ENCODE measurements around the gene ANKRD9. TPM values are rescaled to one million over a fixed set of nuclear protein-coding genes. Genes with fewer than 3 reads are reported as not detected.
A peak's percentile ranks its signal among the peaks of the same experiment; 100 is the strongest.
"Not testable (repeated sequence)": the region's sequence is repeated elsewhere in the genome, so short reads cannot be mapped to it uniquely, and the experiment has no call there.

ANKRD9 gene
- total RNA-seq, 1 donor from 2014 or later: 6.7 TPM

DNA sequence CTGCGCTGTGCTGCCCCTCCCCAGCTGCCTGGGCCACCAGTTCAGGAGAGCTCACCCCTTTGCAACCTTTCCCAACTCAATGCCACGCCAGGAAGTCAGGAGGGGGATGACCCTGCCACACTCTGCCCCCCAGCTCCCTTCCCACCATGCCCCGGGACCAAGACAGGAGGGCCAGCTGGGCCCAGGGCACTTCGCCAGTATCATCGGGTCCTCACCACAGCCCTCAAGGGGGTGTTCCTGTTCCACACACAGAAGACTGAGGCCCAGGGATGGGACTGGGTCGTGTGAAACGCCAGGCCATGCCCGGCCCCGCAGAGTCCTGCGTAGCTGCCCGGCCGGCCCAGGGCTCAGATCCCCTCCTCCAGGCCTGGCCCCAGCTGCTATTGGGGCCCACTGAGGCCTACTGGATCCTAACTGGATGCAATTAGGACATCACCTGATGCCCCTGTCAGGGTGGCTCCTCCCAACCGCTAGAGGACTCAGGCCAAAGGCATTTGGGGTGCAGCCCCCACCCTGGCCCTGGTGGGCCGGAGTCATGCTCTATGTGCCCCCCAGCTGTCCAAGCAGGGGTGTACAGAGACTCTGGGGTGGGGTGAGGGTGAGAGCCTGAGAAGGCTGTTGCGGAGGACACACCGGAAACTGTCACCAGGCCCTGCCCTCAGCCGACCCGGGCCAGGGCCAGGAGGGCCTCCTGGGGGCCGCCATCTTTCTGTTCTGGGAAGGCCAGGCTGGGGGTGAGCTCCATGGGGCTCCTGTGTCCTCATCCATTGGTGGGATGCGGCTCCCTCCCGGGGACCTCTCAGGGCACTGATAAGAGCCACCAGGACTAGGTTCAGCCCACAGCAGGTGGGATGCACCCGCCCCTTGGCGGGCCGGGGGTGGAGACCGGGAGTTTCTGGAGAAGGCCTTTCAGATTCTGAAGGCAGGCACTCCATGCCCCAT lies 29.3 kb upstream of the ANKRD9 start:
- no peak for DNase-seq

DNA sequence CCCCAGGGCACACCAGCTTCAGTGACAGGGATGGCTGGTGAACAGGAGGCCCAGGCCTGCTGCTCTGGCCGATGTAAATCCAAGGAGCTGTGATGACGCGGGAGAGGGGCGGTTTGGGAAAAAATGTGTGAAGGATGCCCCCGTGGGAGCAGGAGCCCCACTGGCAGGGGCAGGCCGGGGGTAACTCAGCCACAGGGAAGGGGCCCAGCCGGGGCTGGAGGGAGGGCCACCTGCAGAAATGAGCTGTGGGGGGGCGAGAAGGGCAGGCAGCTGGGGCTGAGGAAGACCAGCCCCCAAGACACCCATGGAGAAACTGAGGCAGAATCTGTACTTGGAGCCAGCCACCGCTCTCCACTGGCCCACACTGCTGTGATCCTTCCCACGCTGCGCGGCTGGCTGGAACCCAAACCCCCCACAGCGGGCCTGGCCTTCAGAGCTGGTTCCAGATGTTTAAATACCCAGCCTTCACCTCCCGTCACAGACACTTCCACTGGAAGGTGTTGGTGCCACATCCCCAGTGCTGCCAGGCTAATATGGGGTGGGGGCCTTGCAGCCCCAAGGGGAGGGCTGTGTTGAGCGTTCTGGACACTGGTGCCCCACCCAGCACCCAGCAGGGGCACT lies 28.5 kb upstream of the ANKRD9 start:
- no peak for DNase-seq

DNA sequence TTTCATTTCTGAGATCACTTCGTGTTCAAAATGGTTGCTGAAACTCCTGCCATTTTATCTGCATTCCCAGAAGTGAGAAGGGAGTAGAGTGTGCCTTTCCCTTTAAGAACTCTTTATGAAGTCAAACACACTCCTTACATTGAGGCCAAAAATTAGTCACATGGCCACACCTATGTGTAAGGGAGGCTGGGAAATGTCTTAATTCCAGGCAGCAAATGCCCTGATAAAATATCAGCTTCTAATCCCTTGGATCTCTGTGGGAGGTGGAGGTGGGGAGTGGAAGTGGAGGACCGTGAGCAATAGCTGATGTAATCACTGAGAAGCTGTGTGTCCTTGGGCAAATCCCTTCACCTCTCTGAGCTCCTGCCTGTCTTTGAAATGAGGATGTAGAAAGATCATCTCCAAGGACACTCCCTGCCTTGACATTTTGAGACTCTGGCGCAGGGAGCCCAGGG lies 22.7 kb upstream of the ANKRD9 start:
- DNase-seq: no peak

DNA sequence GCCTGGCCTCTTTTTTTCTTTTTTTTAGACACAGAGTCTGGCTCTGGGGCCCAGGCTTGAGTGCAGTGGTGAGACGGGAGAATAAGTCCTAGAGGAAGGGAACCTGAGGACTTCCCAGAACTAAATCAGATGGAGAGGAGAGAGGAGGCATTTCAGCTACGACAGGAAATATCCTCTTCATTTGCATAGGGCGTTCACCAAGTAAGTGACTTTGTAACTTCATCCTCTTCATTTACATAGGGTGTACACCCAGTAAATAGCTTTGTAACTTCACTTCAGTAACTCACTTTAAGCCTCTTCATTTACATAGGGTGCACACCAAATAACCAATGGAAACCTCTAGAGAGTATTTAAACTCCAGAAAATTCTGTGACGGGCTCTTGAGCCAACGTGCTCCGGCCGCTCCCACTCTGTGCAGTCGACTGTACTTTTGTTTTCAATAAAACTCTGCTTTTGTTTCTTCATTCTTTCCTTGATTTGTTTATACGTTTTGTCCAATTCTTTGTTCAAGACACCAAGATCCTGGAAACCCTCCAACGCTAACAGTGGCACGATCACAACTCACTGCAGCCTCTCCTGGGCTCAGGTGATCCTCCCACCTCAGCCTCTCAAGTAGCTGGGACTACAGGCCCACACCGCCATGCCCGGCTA lies 21.4 kb upstream of the ANKRD9 start:
- no peak for DNase-seq

DNA sequence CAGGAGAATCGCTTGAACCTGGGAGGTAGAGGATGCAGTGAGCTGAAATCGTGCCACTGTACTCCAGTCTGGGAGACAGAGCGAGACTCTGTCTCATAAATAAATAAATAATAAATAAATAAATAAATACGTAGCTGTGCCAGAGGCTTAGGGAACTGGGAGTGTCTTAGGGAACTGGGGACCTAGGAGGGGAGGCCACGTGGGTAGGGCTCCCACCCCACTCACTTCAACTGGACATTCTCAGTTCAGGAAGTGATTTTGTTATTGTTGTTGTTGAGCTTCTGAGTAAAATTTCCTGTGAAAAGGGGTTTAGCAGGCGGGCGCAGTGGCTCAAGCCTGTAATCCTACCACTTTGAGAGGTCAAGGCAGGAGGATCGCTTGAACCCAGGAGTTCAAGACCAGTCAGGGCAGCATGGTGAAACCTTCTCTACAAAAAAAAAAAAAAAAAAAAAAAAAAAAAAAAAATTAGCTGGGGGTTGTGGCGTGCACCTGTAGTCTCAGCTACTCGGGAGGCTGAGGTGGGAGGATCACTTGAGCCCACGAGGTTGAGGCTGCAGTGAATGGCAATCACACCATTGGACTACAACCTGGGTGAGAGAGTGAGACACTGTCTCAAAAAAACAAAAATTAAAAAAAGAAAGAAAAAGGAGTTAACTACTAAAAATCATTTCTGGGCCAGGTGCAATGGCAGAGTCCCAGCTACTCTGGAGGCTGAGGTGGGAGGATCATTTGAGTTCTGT lies 19.0 kb upstream of the ANKRD9 start:
- DNase-seq: no peak

DNA sequence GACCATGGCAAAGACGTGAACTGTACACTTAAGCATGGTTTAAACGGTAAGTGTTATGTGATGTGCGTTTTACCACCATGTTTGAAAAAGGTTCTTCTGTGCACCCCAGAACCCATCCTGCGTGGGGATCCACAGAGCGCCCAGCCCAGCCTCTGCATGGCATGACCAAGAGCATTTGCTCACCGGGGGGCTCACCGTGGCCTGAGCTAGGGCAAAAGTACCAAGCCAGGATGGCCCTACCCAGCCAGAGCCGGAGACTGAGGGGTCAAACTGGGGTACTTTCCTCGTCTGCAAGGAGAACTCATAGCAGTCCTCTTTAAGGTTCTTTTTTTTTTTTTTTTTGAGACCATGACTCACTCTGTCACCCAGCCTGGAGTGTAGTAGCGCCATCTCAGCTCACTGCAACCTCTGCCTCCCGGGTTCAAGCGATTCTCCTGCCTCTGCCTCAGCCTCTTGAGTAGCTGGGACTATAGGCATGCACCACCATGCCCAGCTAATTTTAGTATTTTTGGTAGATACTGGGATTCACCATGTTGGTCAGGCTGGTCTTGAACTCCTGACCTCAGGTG lies 16.4 kb upstream of the ANKRD9 start:
- DNase-seq: no peak

DNA sequence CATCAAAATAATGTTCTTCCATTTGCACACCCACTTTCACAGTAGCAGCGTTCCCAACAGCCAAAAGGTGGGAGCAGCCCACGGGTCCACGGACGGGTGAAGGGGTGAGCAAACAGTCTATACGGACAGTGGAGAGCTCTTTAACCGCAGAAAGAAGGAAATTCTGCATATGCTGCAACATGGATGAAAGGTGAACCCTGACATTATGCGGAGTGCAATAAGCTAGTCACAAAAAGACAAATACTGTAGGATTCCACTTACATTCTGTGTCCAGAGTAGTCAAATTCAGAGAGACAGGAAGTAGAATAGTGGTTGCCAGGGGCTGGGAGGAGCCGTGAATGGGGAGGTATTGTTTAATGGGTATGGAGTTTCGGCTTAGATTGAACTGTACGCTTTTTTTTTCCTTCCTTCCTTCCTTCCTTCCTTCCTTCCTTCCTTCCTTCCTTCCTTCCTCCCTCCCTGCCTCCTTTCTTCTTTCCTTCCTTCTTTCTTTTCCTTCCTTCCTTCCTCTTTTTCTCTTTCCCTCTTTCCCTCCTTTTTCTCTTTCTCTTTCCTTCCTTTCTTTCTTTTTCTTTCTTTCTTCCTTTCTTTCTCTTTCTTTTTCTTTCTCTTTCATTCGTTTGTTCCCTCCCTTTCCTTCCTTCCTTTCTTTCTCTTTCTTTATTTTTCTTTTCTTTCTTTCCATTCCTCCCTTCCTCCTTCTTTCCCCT lies 15.8 kb upstream of the ANKRD9 start:
- peak; percentile 73 for DNase-seq

DNA sequence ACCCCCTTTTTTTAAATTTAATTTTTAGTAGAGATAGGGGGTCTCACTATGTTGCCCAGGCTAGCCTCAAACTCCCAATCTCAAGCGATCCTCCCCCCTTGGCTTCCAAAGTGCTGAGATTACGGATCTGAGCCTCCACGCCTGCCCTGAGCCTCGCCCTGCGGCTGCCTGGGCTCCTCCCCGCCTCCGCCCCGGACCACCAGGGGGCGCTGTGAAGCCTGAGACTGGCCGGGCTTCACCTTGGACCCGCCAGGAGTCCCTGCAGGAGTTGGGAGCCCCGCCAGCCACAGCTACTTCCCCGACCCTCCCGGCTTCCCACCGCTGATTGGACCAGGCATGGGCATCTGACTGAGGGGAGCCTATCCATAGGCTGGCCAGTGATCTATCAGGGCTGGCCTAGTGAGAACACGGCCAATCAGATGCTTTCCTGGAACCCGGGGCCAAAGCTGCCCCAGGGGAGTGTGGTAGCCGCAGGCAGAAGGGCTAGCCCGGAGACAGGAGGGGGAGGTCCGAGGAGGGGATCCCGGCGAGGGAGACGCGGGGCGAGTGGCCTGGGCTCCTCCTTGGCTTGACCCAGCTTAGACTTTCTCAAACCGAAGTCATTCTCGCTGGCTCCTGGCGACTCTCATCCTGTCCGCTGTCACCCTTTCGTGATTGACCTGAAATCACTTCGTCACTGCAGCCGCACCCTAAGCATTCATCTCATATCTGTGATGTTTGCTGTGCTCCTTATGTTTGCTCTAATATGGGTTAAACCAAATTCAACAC lies 15.1 kb upstream of the ANKRD9 start:
- peak; percentile 97 for DNase-seq

DNA sequence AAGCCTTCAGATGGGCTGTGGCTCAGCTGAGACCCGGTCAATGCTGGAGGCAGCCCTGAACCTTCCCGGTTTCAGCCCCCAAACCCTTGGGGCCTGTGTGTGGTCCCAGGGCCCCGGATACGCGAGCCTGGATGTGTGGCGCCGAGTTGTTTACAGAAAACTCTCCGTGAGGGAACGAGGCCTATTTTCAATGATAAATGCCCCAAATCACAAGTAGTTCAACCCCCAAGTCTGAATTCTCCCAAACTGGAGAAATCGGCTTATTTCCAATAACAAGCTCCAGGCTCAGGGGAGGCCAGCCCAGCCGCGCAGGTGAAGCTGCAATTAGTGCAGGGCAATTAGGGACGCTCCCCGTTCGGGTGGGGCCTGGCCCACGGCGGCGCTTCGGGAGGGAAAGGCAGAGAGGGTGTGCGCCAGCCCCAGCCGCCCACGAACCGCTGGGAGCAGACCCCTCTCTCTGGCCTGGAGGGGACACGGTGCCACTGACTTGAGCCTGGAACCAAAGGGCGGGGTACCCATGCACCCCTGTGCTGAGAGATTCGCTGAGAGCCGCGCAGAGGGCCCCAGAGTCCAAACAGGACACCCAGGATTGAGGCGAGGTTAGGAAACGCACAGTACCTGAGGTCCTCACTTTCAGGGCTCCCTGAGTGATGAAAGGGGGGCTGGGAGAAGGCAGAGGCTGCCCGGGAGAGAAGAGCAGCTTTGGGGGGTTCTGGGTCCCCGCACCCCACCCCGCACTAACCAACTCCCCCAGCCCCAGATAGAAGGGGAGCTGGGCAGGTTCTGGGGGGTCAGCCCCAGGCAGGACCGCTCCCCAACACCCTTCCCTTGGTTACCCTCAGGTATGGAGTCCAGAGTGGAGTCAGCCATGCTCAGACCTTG lies 14.2 kb upstream of the ANKRD9 start:
- DNase-seq: no peak

DNA sequence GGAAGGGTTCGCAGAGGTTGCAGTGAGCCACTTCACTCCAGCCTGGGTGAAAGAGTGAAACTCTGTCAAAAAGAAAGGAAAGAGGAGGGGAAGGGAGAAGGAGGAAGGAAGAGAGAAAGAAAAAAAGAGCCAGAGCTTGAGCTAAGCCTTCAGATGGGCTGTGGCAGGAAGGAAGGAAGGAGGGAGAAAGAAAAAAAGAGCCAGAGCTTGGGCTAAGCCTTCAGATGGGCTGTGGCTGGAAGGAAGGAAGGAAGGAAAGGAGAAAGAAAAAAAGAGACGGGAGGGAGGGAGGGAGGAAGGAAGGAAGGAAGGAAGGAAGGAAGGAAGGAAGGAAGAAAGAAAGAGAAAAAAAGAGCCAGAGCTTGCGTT lies 13.6 kb upstream of the ANKRD9 start:
- DNase-seq: no peak

DNA sequence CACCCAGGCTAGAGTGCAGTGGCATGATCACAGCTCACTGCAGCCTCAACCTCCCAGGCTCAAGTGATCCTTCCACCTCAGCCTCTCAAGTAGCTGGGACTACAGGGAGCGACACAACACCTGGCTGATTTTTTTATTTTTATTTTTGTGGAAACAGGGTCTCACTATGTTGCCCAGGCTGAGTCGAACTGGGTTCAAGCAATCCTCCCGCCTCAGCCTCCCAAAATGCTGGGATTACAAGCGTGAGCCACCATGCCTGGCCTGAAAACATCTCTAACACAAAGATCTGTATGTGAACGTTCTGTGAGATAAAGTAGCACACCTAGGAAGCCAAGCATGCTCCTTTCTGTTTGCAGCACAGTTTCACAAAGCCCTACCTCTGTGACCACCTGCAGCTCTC lies 10.1 kb upstream of the ANKRD9 start:
- DNase-seq: not testable (repeated sequence)

DNA sequence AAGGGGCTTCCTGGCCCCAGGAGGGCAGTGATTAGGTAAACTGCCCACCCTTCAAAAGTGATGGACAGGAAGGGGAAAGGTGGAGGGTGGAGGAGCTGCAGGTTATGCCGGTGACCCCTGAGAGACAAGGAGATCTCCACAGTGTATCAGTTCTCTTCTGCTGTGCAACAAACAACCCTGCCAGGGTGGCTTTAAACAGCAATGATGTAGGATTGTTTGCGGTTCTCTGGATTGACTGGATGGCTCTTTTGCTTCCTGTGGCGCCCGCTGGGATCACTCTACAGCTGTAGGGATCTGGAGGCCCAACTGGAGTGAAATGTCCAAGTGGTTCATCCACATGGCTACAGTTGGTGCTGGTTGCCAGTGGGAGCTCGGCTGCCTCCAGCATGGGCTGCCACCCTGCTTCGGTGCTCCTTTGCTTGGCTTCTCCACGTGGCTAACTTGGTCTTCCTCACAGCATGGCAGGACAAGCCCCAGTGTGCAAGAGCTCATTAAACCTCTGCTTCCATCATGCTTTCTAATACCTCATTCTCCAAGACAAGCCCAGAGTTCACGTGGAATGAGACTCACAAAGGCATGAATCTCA lies 8.6 kb upstream of the ANKRD9 start:
- DNase-seq: no peak

DNA sequence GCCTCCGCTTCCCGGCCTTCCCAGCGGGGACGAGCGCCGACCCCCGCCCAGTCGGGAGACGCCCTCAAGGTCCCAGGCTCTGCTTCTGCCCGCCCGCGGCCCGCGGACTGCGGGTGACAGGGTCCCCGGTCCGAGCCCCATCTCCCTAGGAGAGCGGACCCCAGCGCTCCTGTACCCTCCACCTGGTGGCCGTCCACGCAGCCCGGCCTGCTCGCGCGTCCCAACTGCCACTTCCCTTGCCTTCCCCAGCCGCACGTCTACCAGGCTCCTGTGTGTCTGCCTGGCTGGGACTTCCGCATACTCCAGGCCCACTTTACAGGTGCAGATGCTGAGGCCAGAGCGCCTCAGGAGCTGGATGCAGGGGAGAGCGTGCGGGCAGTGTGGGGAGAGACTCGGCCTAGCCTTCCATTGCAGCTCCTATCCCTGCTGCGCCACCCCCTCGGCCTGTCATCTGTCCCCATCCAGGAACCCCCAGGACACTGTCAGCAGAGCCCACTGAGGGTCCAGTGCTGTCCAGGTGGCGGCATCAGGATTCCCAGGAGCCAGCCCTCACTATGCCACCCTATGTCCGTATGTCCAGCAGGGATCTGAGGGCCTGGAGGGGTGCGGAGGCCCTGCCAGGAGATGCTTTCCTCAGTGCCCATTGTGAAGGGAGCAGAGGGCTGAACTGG lies 8.0 kb upstream of the ANKRD9 start:
- DNase-seq: no peak

DNA sequence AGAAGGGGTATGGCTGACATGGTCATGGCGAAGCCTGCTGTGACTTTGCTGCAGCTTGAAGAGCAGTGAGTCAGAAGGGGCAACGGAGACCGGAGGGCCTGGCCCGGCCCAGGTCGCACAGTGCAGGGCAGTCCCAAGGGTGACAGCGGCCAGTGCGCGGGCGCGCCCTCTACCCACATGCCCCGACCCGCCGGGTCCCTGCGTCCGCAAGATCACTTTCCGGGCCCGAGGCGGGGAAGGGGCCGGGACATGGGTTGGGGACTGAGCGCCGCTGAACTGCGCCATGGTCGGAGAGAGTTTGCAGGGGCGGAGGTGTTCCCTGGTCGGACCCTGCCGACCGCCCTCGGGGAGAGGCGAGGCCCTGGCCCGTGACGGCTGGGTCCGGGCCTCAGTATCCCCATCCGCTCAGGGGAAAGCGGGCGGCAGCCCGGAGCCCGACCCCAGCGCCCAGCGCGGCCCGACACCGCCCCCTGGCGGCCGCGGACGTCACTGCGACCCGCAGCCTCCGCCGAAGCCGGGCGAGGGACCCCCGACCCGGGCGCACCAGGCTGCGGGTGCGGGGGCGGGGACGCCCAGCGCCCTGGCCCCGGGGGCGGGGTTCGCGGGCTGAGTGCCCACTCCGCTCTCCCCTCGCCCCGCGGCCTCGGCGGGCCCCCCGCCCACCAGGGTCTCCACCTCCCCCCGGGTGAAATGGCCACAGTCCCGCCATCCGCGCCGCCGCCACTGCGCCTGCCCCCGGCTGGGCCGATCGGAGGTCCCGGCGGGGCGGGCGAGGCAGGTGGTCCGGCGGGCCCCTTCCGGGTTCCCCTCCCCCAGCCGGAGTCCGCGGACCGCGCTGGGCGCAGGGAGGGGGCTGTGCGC lies 7.2 kb upstream of the ANKRD9 start:
- no peak for DNase-seq

DNA sequence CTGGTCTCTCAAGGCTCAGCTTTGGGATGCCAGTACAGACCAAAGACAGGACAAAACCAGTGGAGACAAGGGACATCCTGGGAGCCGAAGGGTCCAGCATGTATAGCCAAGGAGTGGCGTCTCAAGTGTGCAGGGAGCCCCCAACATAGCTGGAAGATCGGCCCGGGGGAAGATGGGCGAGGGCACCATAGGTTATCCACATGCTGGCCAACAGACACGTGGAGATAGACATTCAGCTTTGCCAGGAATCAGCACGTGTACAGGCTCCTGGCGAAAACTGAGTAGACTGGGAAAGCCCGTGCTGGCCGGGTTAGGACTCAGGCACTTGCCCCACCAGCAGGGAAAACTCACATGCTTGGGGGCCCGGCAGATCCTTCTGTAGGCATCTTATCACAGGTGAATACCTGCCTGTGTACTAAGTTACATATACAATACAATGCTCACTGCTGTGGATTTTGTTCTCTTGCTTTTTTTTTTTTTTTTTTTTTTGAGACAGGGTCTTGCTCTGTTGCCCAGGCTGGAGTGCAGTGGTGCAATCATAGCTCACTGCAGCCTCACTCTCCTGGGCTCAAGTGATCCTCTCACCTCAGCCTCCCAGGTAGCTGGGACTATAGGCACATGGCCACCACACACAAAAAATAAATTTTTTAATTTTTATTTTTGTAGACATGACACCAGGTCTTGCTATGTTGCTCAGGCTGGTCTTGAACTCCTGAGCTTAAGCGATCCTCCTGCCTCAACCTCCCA lies 5.6 kb upstream of the ANKRD9 start:
- DNase-seq: no peak

DNA sequence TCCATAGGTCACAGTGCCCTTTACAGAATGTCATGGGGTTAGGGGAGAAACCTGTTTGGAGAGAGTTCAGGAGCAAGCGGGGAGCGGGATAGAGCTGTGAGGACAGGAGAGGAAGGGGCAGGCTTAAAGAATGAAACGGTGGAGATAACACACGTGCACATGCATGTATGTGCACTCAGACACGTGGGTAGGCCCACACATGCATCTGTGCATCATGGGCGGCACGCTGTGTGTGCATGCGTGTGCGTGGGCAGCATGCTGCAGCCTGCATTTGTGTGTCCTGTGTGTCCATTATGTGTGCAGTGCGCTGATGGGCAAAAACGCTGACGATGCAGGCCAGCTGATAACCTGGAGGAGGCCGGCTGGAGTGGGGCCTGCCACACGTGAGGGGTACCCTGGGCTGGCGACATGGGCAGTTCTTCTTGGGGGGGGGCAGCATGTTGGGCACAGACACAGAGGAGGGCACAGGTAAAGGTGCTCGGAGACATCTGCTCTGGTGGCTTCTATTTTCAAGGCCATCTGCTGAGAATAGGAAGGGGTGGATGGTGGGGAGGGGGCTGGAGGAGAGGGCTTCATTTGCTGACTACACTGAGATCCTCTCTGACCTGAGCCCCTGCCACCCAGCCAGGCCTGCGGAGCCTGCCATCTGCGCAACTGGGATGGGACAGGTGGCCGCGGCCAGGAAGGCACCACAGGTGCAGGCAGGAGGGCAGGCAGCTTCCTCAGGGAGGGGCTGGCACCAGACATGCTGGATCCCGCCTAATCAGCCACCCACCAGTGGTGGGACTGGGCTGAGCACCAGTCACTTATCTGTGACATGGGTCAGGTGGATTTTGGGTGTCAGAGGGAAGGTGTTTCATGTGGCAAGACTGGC lies 4.6 kb upstream of the ANKRD9 start:
- DNase-seq: no peak

Measured in skin of body (tissue), 2 donors.